Activated naive CD8-positive, alpha-beta T cell (primary cell): ENCODE results near the gene TCP11.

Experiments
- H3K27ac Mint-ChIP-seq: one replicate; pipeline ENCODE4 v1.8.0; 2021; ENCODE audit warnings: mixed read lengths
- H3K27me3 Mint-ChIP-seq: one replicate; pipeline ENCODE4 v1.8.0; 2021; ENCODE audit warnings: mixed read lengths
- H3K36me3 Mint-ChIP-seq: one replicate; pipeline ENCODE4 v1.8.0; 2021; ENCODE audit warnings: mixed read lengths
- H3K4me1 Mint-ChIP-seq: one replicate; pipeline ENCODE4 v1.8.0; 2021; ENCODE audit warnings: low read depth, mixed read lengths
- H3K4me3 Mint-ChIP-seq: one replicate; pipeline ENCODE4 v1.8.0; 2021; ENCODE audit warnings: mild to moderate bottlenecking, mixed read lengths
- H3K9me3 Mint-ChIP-seq: one replicate; pipeline ENCODE4 v1.8.0; 2021; ENCODE audit warnings: low read depth, mixed read lengths

Gene TCP11

GRCh38 chr6:35099116-35099515 lies 42.0 kb downstream of the TCP11 start:
- Mint-ChIP-seq H3K27ac (no peak overlapping the region), H3K9me3 (no peaks in the 10 kb centered on the region), H3K4me1 (no peaks in the 10 kb centered on the region), H3K36me3 (no peaks in the 10 kb centered on the region), H3K27me3 (no peaks in the 10 kb centered on the region), H3K4me3 (no peak overlapping the region)

DNA sequence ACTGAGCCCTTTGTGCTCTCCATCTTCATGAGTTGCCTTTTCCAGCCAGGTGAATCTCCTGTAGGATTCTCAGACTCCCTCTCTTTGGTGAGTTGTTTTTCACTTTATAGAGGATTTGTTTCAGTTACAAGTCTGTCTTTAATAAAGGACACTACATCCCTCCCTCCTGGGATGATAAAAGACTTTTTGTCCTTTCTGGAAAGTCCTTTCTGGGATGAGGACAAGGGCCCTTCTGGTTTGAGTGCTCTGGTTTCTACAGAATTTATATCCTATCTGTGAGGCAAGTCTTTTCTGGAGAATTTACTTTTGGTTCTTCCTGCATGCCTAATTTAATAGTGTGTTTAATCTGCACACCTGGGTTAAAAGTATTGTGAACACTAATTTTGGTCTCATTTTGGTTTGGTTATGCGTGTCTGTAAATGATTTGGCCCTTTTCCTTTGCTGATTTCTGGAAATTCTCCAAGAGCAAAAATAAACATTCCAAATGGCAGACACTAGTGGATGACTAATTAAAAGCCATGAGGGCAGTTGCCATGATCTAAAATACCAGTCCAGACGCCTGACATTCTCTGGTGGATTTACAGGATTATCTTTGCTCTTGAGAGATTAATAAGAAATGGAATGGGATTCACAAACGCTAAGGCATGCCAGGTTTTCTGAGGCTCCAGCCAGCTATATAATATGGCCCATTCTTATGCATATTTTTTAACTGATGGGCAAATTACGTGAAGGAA lies 44.8 kb downstream of the TCP11 start:
- Mint-ChIP-seq H3K27me3 (no peaks in the 10 kb centered on the region), H3K36me3 (no peaks in the 10 kb centered on the region), H3K9me3 (no peaks in the 10 kb centered on the region), H3K27ac (no peak overlapping the region), H3K4me1 (no peaks in the 10 kb centered on the region), H3K4me3 (no peak overlapping the region)

- H3K9me3 Mint-ChIP-seq = no peaks in the 10 kb centered on the region
- no peaks in the 10 kb centered on the region for H3K36me3 Mint-ChIP-seq
- no peak overlapping the region for H3K4me3 Mint-ChIP-seq
- no peaks in the 10 kb centered on the region for H3K27me3 Mint-ChIP-seq
- H3K4me1 Mint-ChIP-seq = no peaks in the 10 kb centered on the region
- H3K27ac Mint-ChIP-seq = no peak overlapping the region
Measured at GRCh38 chr6:35094183-35094582, 47.0 kb downstream of the TCP11 start.

GRCh38 chr6:35093783-35094182 lies 47.4 kb downstream of the TCP11 start:
- H3K36me3 Mint-ChIP-seq = no peaks in the 10 kb centered on the region
- no peaks in the 10 kb centered on the region for H3K27me3 Mint-ChIP-seq
- H3K27ac Mint-ChIP-seq = no peak overlapping the region
- no peak overlapping the region for H3K4me3 Mint-ChIP-seq
- H3K9me3 Mint-ChIP-seq = no peaks in the 10 kb centered on the region
- H3K4me1 Mint-ChIP-seq = no peaks in the 10 kb centered on the region

DNA sequence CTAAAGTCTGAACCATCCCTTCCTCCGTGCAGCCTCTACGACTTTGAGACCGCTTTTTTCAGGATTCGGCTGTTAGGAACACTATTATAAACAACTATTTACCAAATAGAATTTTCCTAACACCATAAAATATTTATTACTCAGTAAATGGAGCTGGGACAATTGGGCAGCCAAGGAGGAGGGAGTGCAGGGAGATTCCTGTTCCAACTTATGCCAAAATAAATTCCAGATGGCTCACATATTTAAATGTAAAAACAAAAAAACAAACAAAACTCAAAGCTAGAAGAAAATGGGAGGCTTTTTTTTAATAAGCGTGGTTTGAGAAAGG lies 48.1 kb downstream of the TCP11 start:
- Mint-ChIP-seq H3K9me3 (no peaks in the 10 kb centered on the region), H3K4me3 (no peak overlapping the region), H3K27ac (no peak overlapping the region), H3K4me1 (no peaks in the 10 kb centered on the region), H3K27me3 (no peaks in the 10 kb centered on the region), H3K36me3 (no peaks in the 10 kb centered on the region)

DNA sequence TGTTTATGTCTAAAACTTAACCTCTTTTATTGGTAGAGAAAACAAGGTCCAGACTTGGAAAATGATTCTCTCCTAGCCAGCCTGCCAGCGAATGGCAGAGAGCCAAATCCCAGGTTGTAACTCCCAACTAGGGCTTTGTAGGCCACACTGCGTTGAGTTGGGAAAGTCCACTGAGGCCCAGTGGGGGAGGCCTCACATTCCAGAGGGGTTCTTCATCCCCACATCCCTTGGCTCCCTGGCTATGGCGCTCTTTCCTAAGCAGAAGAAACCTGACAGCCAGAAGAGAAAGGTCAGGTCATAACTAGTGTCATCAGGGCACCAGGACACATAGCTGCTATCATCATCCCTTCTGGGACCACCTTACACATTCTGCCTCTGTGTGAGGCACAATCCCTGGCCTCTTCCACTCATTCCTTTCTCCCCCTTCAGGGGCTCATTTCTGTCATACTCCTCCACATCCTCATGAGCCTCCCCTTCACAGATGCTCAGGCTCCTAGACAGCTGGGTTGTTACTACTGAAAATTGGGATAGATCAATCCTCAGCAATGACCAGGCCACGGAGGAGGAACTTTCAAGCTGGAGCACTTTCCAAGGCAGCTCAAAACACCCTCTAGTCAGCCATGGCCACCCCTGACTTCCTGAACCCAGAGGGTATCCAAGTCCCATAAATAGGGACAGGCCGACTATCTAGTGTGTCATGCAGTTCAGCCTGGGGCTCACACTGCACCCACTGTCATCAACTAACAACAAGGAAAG lies 48.6 kb downstream of the TCP11 start:
- Mint-ChIP-seq H3K27me3 (no peaks in the 10 kb centered on the region), H3K36me3 (no peaks in the 10 kb centered on the region), H3K4me3 (no peak overlapping the region), H3K9me3 (no peaks in the 10 kb centered on the region), H3K4me1 (no peaks in the 10 kb centered on the region), H3K27ac (no peak overlapping the region)

- no peaks in the 10 kb centered on the region for H3K36me3 Mint-ChIP-seq
- H3K9me3 Mint-ChIP-seq = no peaks in the 10 kb centered on the region
- H3K27me3 Mint-ChIP-seq = no peaks in the 10 kb centered on the region
- H3K4me3 Mint-ChIP-seq = no peak overlapping the region
- no peaks in the 10 kb centered on the region for H3K4me1 Mint-ChIP-seq
- no peak overlapping the region for H3K27ac Mint-ChIP-seq
Measured at GRCh38 chr6:35091346-35092083, 49.6 kb downstream of the TCP11 start.

DNA sequence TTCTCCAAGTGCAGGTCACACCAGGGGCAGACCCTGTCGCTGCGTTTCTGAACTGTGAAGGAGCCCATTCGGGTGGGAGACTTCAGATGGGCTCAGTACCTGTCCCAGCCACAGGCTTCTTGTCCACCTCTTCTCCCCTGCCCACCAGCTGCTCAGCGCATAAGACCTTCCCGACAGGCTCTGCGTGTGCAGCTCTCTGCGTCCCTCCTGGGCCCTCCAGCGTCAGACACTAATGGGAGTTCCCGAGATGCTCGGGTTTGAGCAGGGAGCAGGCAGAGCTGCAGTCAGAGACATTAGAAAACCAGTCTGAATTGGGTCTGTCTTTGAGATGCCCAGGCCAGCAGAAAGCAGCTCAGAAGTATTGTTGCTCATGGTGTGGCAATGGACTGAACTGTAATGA lies 50.4 kb downstream of the TCP11 start:
- no peak overlapping the region for H3K4me3 Mint-ChIP-seq
- no peaks in the 10 kb centered on the region for H3K9me3 Mint-ChIP-seq
- no peaks in the 10 kb centered on the region for H3K36me3 Mint-ChIP-seq
- no peaks in the 10 kb centered on the region for H3K4me1 Mint-ChIP-seq
- H3K27ac Mint-ChIP-seq = no peak overlapping the region
- H3K27me3 Mint-ChIP-seq = no peaks in the 10 kb centered on the region

GRCh38 chr6:35089935-35090505 lies 51.1 kb downstream of the TCP11 start:
- no peaks in the 10 kb centered on the region for H3K9me3 Mint-ChIP-seq
- no peak overlapping the region for H3K27ac Mint-ChIP-seq
- no peaks in the 10 kb centered on the region for H3K36me3 Mint-ChIP-seq
- H3K4me3 Mint-ChIP-seq = no peak overlapping the region
- no peaks in the 10 kb centered on the region for H3K27me3 Mint-ChIP-seq
- H3K4me1 Mint-ChIP-seq = no peaks in the 10 kb centered on the region

- Mint-ChIP-seq H3K4me3 (no peak overlapping the region), H3K9me3 (no peaks in the 10 kb centered on the region), H3K27ac (no peak overlapping the region), H3K27me3 (no peaks in the 10 kb centered on the region), H3K36me3 (no peaks in the 10 kb centered on the region), H3K4me1 (no peaks in the 10 kb centered on the region)
Measured at GRCh38 chr6:35089216-35089934, 51.8 kb downstream of the TCP11 start.

DNA sequence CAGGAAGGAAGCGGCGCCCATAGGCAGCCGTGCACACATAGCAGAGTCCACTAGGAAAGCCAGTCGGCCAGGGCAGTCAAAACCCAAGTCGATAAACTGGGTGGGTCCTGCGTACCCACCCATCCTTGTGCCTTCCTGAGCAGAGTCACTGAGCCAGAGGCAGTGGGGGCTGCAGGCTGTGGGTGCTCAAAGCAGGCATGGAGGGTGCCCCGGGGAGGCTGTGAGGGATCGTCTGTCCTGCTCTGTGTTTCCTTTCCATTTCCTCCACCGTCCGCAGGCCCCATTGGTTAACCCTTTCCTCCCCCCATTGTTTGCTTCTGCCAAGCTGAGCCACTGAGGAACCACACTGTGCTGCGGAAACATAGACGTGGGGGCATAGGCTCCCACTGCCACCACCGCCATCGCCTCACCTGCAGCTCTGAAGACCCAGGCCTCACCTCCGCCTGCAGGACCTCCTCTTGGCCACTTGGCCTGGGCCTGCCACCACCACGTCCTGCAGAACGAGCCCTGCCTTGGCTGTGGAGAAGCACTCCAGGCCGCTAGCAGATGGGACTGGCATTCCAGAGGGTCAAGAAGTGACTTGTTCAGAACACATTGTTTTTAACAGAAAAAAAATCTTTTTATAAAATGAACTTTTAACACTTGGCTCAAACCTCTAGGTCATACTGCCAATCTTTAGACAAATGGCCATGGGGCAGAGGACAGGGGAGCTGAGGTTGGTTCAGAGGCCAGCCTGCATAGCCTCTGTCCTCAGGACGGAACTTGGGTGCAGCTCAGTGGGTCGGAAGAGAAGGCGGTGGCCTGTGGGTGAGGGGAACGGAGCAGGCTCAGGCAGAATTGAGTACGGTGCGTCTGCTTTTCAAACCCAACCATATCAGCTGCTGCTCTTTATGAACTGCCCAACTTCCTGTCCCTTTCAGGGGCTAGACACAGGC lies 52.6 kb downstream of the TCP11 start:
- Mint-ChIP-seq H3K36me3 (no peaks in the 10 kb centered on the region), H3K4me3 (no peak overlapping the region), H3K27me3 (no peaks in the 10 kb centered on the region), H3K27ac (no peak overlapping the region), H3K4me1 (no peaks in the 10 kb centered on the region), H3K9me3 (no peaks in the 10 kb centered on the region)

GRCh38 chr6:35087361-35088280 lies 53.5 kb downstream of the TCP11 start:
- no peak overlapping the region for H3K4me3 Mint-ChIP-seq
- no peaks in the 10 kb centered on the region for H3K4me1 Mint-ChIP-seq
- no peaks in the 10 kb centered on the region for H3K9me3 Mint-ChIP-seq
- H3K27ac Mint-ChIP-seq = no peak overlapping the region
- H3K27me3 Mint-ChIP-seq = no peaks in the 10 kb centered on the region
- H3K36me3 Mint-ChIP-seq = no peaks in the 10 kb centered on the region
